Panc1 (cell line): ENCODE measurements around the gene MS4A6A. TPM values are rescaled to one million over a fixed set of nuclear protein-coding genes. Genes with fewer than 3 reads are reported as not detected.

Source experiments
- ATAC-seq: fragments of 200-7000 bp; cut with Tn5 transposase; 2 replicates; pipeline ENCODE4 v1.9.1; 2020; ENCODE audit warnings: mild to moderate bottlenecking, moderate library complexity
- BruUV-seq: library from RNA; stranded (reverse); fragments of 400-500 nt; replicated peaks from 2 replicates; lab custom pipeline; 2021; lab: Mats Ljungman, UMichigan
- CTCF ChIA-PET: fragments of 300-600 bp; sonication (Branson Sonifier 250); formaldehyde crosslinking; loops from one replicate; lab custom pipeline; 2022; ENCODE audit warnings: antibody characterized with exemption; lab: Charles Lee
- POLR2A ChIA-PET: fragments of 300-600 bp; sonication (Branson Sonifier 250); formaldehyde crosslinking; loops from one replicate; lab custom pipeline; 2022; ENCODE audit warnings: antibody characterized with exemption; lab: Charles Lee
- DNase-seq: peaks from one replicate; pipeline ENCODE4 v3.0.0-alpha.2; 2010; ENCODE audit warnings: low read depth, low spot score
- H3K27ac ChIP-seq: 2 replicates; pipeline ENCODE4 v1.5.1; 2011; ENCODE audit warnings: mild to moderate bottlenecking, low read length, inconsistent platforms
- H3K27me3 ChIP-seq: fragments of 200-500 bp; sonication (Bioruptor generic); 2 replicates; pipeline ENCODE4 v1.6.0; 2014; ENCODE audit warnings: low read length, inconsistent platforms; ENCODE audit not compliant: control insufficient read depth, insufficient read depth
- H3K36me3 ChIP-seq: fragments of 200-500 bp; sonication (Bioruptor generic); 2 replicates; pipeline ENCODE4 v1.5.1; 2014; ENCODE audit warnings: inconsistent platforms, mild to moderate bottlenecking, low read length, moderate library complexity; ENCODE audit not compliant: control insufficient read depth, insufficient read depth
- H3K4me1 ChIP-seq: 2 replicates; pipeline ENCODE4 v1.5.1; 2011; ENCODE audit warnings: inconsistent platforms, mild to moderate bottlenecking, low read length, moderate library complexity; ENCODE audit not compliant: control insufficient read depth, insufficient read depth
- H3K4me3 ChIP-seq, 2 experiments: 2 replicates each; pipeline ENCODE4 v1.5.1; 2011 to 2012; ENCODE audit warnings: low read depth in 2 of 2, low read length in 2 of 2, mild to moderate bottlenecking in 2 of 2, inconsistent platforms in 1 of 2, moderate library complexity in 1 of 2
- H3K9me3 ChIP-seq: fragments of 200-500 bp; sonication (Bioruptor generic); 2 replicates; pipeline ENCODE4 v1.5.1; 2014; ENCODE audit warnings: low read depth, mild to moderate bottlenecking, inconsistent platforms, low read length, moderate library complexity; ENCODE audit not compliant: control insufficient read depth, insufficient read depth
- CTCF ChIP-seq: fragments of 450-650 bp; IDR thresholded peaks from 2 replicates; pipeline ENCODE4 v1.5.1; 2017; ENCODE audit warnings: mild to moderate bottlenecking
- POLR2AphosphoS5 ChIP-seq: IDR thresholded peaks from 2 replicates; pipeline ENCODE4 v1.6.1; 2012; ENCODE audit warnings: mild to moderate bottlenecking, low read depth, low read length, moderate library complexity
- REST ChIP-seq, 2 experiments: IDR thresholded peaks; 2 replicates each; pipeline ENCODE4 v1.6.1; 2011 to 2012; ENCODE audit warnings: low read depth in 2 of 2, control low read depth in 1 of 2, low read length in 1 of 2, mild to moderate bottlenecking in 1 of 2, moderate library complexity in 1 of 2; ENCODE audit not compliant: insufficient read depth in 1 of 2
- SIN3A ChIP-seq: IDR thresholded peaks from 2 replicates; pipeline ENCODE4 v1.6.1; 2012; ENCODE audit warnings: low read depth, mild to moderate bottlenecking, low read length, moderate library complexity, borderline replicate concordance; ENCODE audit not compliant: insufficient read depth
- TCF7L2 ChIP-seq: IDR thresholded peaks from 2 replicates; pipeline ENCODE4 v1.6.1; 2011; ENCODE audit warnings: mild to moderate bottlenecking, low read depth, low read length, inconsistent platforms
- in situ Hi-C: cut with HindIII; loops from 2 replicates; pipeline ENCODE4 v1.10.0; 2016; ENCODE audit warnings: low sequenced_read_pairs, low pct_unique_long_range_greater_than_20kb
- intact Hi-C: fragments of 100-400 bp; cut with micrococcal nuclease; formaldehyde crosslinking; loops from one replicate; pipeline ENCODE4 v1.10.0; 2022; ENCODE audit not compliant: unreplicated experiment
- total RNA-seq: library from RNA; stranded (reverse); gene quantifications from one replicate; pipeline ENCODE4 v1.2.1, GENCODE V29; 2021; ENCODE audit not compliant: unreplicated experiment

The MS4A6A gene
- total RNA-seq, 1 experiment from 2014 or later, result not detected

- DNase-seq, result no peak
- ATAC-seq, result no peak
- no peaks in the 10 kb centered on the region for H3K27me3 ChIP-seq
- TF ChIP-seq POLR2AphosphoS5 (no peak), CTCF (no peak), REST (IDR thresholded peaks at IDR 0.05; ENCODE audit: insufficient read depth in 1 of 2, low read depth in 2 of 2, low read length in 1 of 2) (no peak), TCF7L2 (no peak), SIN3A (no peak)
- no peak overlapping the region for H3K4me3 ChIP-seq
- no peaks in the 10 kb centered on the region for H3K9me3 ChIP-seq
- in situ Hi-C loops (no loop called here), intact Hi-C loops (no loop called here)
- ChIA-PET POLR2A (no interaction called here), CTCF (no interaction called here)
- H3K36me3 ChIP-seq, result no peaks in the 10 kb centered on the region
- H3K4me1 ChIP-seq, result no peaks in the 10 kb centered on the region; the same call in 1 of the 2 replicates
- no TSS peak for BruUV-seq
- no peak overlapping the region for H3K27ac ChIP-seq
Observed at GRCh38 chr11:60222141-60222540, 39.3 kb upstream of the MS4A6A start.

- Histone ChIP-seq H3K4me3 (no peak overlapping the region), H3K27me3 (no peaks in the 10 kb centered on the region), H3K4me1 (no peaks in the 10 kb centered on the region; the same call in 1 of the 2 replicates), H3K9me3 (no peaks in the 10 kb centered on the region), H3K36me3 (no peaks in the 10 kb centered on the region), H3K27ac (no peak overlapping the region)
- CTCF ChIA-PET, result no interaction called here
- POLR2A ChIA-PET, result no interaction called here
- in situ Hi-C loops (no loop called here), intact Hi-C loops (no loop called here)
- DNase-seq, result no peak
- TF ChIP-seq SIN3A, result no peak
- TF ChIP-seq CTCF, result no peak
- no peak for TF ChIP-seq REST (IDR thresholded peaks at IDR 0.05; ENCODE audit: insufficient read depth in 1 of 2, low read depth in 2 of 2, low read length in 1 of 2)
- no peak for TF ChIP-seq POLR2AphosphoS5
- TF ChIP-seq TCF7L2, result no peak
- no TSS peak for BruUV-seq
- ATAC-seq, result no peak
Observed at GRCh38 chr11:60221692-60222091, 38.8 kb upstream of the MS4A6A start.
